Loucy (cell line): ENCODE measurements around the gene ASAH2B.
"Not testable (repeated sequence)": the region's sequence is repeated elsewhere in the genome, so short reads cannot be mapped to it uniquely, and the experiment has no call there.

ENCODE experiments used
- H2AFZ ChIP-seq: fragments of 200-600 bp; sonication (generic); 2 replicates; pipeline ENCODE4 v1.6.0; 2016; ENCODE audit warnings: antibody characterized with exemption, mild to moderate bottlenecking, low read length, moderate library complexity
- H3F3A ChIP-seq: fragments of 200-600 bp; 2 replicates; pipeline ENCODE4 v1.6.0; 2016; ENCODE audit warnings: antibody characterized with exemption, low read depth, mild to moderate bottlenecking
- H3K27me3 ChIP-seq: fragments of 200-600 bp; sonication (generic); 2 replicates; pipeline ENCODE4 v1.6.1; 2014; ENCODE audit warnings: low read length, mild to moderate bottlenecking; ENCODE audit not compliant: insufficient read depth, poor library complexity, severe bottlenecking
- H3K36me3 ChIP-seq: fragments of 200-600 bp; sonication (generic); 2 replicates; pipeline ENCODE4 v1.6.1; 2016; ENCODE audit warnings: low read length; ENCODE audit not compliant: insufficient read depth
- H3K4me1 ChIP-seq: fragments of 200-600 bp; sonication (generic); 2 replicates; pipeline ENCODE4 v1.5.1; 2014; ENCODE audit warnings: low read length, mild to moderate bottlenecking; ENCODE audit not compliant: insufficient read depth, poor library complexity, severe bottlenecking
- H3K4me2 ChIP-seq: fragments of 200-600 bp; sonication (generic); 2 replicates; pipeline ENCODE4 v1.6.0; 2014; ENCODE audit warnings: antibody characterized with exemption, low read length, low read depth, mild to moderate bottlenecking; ENCODE audit not compliant: poor library complexity, severe bottlenecking
- H3K4me3 ChIP-seq: fragments of 200-600 bp; sonication (generic); 2 replicates; pipeline ENCODE4 v1.5.1; 2014; ENCODE audit warnings: low read length, mild to moderate bottlenecking, mixed read lengths; ENCODE audit not compliant: poor library complexity, severe bottlenecking
- H3K79me2 ChIP-seq: fragments of 200-600 bp; sonication (generic); 2 replicates; pipeline ENCODE4 v1.6.1; 2014; ENCODE audit warnings: low read length; ENCODE audit not compliant: insufficient read depth
- H3K9ac ChIP-seq: fragments of 200-600 bp; sonication (generic); 2 replicates; pipeline ENCODE4 v1.6.0; 2014; ENCODE audit warnings: mild to moderate bottlenecking, low read depth, low read length, moderate library complexity; ENCODE audit not compliant: poor library complexity, severe bottlenecking
- H3K9me2 ChIP-seq: fragments of 200-600 bp; sonication (generic); replicated peaks from 2 replicates; pipeline ENCODE4 v1.6.1; 2016; ENCODE audit warnings: low read depth, low read length, mixed read lengths
- H3K9me3 ChIP-seq: fragments of 200-600 bp; sonication (generic); 2 replicates; pipeline ENCODE4 v1.6.1; 2014; ENCODE audit warnings: mild to moderate bottlenecking, antibody characterized with exemption, low read length, low read depth; ENCODE audit not compliant: insufficient read depth
- H4K20me1 ChIP-seq: fragments of 200-600 bp; sonication (generic); 2 replicates; pipeline ENCODE4 v1.6.0; 2014; ENCODE audit warnings: antibody characterized with exemption, low read length, mild to moderate bottlenecking; ENCODE audit not compliant: insufficient read depth, poor library complexity, severe bottlenecking

ASAH2B gene

DNA sequence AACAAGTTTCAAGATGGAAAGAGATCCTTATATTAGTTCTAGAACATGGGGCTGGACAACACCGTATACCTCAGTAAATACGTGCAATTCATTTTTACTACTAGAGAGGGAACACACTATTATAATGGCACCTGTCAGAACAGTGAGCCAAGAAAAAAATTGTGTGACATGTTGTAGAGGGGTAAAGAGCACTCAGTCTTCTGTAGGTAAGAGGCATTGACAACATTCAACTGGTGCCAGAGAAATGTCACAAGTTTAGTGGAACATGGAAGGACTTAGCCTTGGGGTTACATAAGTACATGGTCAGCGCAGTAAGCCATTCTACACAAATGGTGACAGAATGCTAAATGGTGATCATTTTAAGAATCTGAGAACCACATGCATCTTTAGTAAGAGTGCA is 32.3 kb downstream of the ASAH2B start:
- H3K4me1 ChIP-seq, H2AFZ ChIP-seq, H3K4me3 ChIP-seq, H3K27me3 ChIP-seq, H4K20me1 ChIP-seq, H3K4me2 ChIP-seq, H3F3A ChIP-seq, H3K9me3 ChIP-seq, H3K9me2 ChIP-seq, H3K9ac ChIP-seq, H3K79me2 ChIP-seq, H3K36me3 ChIP-seq: not testable (repeated sequence)

DNA sequence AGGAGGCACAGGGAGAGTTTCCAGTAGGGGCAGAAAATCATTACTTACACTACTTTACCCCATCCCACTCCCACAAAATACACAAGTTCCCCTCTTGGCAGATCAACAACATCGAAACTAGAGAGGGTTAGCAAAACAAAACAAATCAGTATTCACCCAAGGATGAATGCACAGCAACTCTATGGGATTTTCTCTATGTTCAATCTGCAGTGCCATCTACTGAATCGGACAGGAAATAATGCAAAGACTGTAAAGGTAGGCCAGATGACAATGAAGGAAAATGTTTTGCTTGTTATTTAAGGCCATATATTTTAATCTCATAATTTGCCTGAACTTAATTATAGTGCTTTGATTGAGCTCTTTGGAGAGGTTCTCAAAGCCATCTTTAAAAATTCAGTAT is 35.1 kb downstream of the ASAH2B start:
- H3K4me1 ChIP-seq, H3K36me3 ChIP-seq, H3K4me2 ChIP-seq, H3K79me2 ChIP-seq, H3K27me3 ChIP-seq, H3K9ac ChIP-seq, H3K4me3 ChIP-seq, H3F3A ChIP-seq, H3K9me3 ChIP-seq, H3K9me2 ChIP-seq, H4K20me1 ChIP-seq, H2AFZ ChIP-seq: not testable (repeated sequence)

DNA sequence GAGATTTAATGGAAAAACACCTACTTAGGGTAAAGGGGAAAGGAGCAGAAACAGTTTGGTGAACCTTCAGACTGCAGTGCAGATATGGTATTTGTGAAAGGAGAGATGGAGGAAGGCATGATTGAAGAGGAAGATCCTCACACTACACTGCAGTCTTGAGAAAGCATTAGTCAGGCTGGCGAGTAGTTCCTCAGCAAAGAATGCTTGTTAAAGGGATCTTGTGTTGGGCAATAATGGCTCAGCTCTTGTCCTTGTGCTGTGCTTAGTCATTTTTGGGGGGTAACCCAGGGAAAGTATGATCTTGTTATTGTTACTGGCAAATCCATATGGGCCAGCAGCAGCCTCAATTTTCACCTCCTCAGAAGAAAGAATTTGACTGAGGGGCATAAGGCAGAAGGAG is 40.3 kb downstream of the ASAH2B start:
- H3K9ac ChIP-seq, H3K9me2 ChIP-seq, H2AFZ ChIP-seq, H3F3A ChIP-seq, H3K4me2 ChIP-seq, H3K9me3 ChIP-seq, H3K4me1 ChIP-seq, H3K4me3 ChIP-seq, H3K36me3 ChIP-seq, H3K79me2 ChIP-seq, H4K20me1 ChIP-seq, H3K27me3 ChIP-seq: not testable (repeated sequence)

DNA sequence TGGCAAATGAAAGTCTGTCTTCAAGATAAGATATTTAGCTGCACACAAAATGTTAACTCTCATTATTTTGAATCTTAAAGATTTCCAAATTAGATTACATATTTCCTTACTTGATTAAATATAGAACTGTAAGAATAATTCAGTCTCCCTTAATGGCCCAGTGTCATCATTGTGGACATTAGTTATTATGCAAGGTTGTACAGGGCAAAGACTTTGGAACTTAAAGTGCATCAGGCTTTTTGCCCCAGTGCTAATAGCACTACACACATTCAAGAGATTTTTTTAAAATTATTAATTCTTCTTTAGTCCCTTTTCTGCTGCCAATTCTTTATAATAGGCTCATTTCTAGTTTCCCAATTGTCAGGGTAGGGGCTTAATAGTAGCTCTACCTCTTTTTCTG is 42.3 kb downstream of the ASAH2B start:
- H3K4me2 ChIP-seq, H2AFZ ChIP-seq: not testable (repeated sequence)

DNA sequence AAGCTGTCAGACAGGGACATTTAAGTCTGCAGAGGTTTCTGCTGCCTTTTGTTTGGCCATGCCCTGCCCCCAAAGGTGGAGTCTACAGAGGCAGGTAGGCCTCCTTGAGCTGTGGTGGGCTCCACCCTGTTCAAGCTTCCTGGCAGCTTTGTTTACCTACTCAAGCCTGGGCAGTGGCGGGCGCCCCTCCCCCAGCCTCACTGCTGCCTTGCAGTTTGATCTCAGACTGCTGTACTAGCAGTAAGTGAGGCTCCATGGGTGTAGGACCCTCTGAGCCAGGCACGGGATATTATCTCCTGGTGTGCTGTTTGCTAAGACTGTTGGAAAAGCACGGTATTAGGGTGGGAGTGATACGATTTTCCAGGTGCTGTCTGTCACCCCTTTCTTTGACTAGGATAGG is 48.2 kb downstream of the ASAH2B start:
- H3K4me3 ChIP-seq, H3K9me2 ChIP-seq, H3K36me3 ChIP-seq, H3K4me1 ChIP-seq, H3K9ac ChIP-seq, H3F3A ChIP-seq, H2AFZ ChIP-seq, H4K20me1 ChIP-seq, H3K9me3 ChIP-seq, H3K4me2 ChIP-seq, H3K79me2 ChIP-seq, H3K27me3 ChIP-seq: not testable (repeated sequence)

More for the DNA sequence above, 42.3 kb downstream of the ASAH2B start:
- not testable (repeated sequence) for H3K4me3 ChIP-seq, H3F3A ChIP-seq, H3K79me2 ChIP-seq, H3K36me3 ChIP-seq, H3K9ac ChIP-seq, H3K27me3 ChIP-seq, H4K20me1 ChIP-seq, H3K9me3 ChIP-seq, H3K4me1 ChIP-seq, H3K9me2 ChIP-seq
